NCI-H2196 (cell line): ENCODE results near the gene KCNQ4.
A peak's percentile ranks its signal among the peaks of the same experiment; 100 is the strongest.

Experiments used
- DNase-seq: peaks from one replicate; lab custom pipeline; 2025; ENCODE audit not compliant: unreplicated experiment; lab: John Stamatoyannopoulos, UW

KCNQ4 gene

DNA sequence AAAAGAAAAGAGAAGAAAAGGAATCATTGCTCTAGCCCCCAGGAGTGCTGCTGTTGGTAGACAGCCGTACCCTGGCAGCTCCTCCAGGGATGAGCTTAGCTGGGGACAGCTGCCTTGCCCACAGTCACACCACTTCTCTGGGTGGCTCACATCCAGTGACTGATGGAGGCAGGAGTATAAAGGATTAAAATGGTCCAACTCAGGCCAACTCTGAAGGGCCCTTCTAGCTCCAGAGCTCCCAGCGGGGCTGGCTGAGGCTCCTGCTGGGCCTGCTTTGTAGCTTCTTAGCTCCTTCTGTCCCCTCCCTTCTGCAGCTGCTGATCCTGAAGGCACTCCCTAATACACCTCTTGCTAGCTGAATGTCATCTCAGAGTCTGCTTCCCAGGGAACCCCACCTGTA is 74.2 kb downstream of the KCNQ4 start:
- no peak for DNase-seq

DNA sequence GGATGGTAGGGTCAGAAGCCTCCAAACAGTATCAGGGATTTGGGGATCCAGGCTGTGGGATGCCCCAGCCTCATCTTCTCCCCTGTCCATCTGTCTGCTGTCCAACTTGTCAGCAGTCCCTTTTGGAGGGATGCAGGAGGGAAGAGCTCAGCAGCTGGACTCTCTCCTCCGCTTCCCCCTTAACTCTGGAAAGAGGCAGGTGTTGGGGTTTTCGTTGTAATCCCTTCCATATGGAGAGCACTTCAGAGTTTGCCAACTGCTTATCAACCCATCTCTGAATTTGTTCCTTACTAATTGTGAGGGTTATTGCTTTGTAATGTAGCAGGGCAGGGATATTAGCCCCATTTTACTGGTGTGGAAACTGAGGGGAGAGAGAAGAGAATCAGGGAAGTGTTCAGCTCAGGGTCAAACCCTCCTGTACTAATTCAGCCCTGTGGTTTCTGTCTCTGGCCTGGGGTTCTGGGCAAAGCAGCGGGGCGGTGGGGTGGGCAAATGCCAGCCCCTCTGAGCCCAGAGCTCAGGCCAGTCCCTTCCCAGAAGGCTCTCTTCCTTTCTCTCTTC is 75.3 kb downstream of the KCNQ4 start:
- no peak for DNase-seq

DNA sequence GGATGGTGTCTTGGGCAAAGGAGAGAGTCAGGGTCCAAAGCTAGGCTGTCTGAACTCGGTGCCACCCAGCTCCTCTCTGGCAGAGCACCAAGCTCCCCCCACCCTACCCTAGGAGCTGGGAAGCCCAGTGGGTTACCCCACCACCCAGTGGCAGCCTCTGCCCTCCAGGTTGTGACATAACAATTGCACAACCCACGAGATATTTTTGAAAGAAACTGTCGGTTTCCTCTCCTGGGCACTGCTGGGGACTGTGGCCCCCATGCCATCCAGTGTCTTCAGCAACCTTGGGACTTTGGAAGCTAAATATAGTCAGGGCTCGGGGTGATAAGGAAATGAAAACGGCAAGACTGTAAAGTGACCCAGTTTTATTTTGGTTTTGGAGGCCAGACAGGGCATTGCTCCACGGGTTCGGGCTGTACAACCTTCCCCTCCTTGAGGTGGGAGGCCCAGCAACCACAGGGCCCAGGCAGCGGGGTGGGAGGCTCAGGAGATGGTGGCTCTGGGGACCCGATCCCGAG is 77.2 kb downstream of the KCNQ4 start:
- DNase-seq = no peak

DNA sequence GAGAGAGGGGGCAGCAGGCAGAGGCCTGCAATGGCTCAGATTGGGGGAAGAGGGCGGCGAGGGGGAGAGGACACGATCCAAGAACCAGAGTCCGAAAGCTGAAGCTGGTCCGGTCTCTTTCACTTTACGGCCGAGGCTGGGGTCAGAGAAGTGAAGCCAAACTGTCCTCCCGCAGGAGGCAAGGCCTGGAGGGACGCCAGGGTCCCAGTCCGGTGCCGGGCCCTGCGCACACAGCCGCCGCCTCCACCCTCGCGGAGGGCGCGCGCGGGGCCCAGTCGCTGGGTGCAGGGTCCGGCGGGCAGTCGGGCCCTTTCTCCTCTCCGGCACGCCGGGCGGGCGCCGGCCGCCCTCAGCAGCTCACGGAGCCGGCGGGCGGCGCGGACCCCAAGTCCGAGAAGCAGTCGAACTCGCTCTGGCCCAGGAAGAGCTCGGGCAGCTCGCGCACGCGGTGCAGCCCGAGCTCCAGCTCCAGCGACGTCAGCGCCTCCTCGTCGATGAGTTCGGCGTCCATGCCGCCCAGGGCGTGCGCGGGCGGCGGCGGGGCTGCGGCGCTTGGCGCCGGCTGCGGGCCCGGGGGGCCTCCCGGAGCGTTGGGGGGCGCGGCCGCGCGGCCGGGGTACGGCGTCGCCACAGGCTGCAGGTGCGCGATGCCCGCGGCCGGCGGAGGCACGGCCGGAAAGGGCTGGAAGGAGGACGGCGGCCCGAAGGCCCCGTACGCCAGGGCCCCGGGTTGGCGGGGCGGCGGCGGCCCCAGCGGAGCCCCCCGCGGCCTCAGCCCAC is 77.8 kb downstream of the KCNQ4 start:
- peak; percentile 26 for DNase-seq

DNA sequence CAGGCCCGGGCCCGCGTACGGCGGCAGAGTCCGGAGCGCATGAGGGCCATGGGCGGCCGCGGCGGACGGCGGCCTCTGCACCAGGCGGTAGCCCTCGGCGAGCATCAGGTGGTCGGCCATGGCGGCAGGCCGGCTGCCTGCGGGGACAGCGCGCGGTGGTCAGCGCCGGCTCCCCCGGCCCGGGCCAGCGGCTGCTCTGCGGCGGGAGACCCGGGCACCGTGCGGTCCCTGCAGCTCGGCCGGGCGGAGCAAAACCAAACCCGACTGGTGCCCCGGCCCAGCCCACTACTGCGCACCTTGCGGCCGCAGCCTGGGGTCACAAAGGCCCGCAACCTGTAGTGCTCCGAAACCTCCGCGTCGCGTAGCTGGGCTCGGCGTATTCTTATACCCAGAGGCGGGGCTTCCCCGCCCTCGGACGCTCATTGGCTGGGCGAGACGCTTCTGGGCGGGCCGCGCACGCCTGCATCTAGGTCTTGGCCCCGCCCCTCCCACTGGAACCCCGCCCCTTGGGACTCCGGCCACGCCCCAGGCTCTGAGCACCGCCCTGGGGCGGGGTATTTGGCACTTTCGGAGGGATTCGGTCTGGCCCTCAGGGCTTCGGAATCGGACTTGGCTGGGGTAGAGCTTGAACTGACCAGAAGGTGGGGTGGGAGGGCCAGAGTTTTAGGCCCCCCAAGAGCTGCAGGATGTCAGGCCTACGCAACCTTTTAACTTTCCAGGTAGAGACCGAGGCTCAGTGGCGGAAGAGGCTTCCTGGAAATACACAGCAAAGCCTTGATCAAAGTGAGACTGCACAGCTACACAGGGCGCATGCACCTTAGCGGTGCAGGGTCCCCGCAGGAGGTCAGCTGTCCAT is 78.6 kb downstream of the KCNQ4 start, which contains the start of gene CITED4:
Gene CITED4, minus strand, starts transcription at position 356 of the 856 bp plus-strand sequence. Its CDS starts 236 bp downstream, at position 120.
- DNase-seq = peak; percentile 96

DNA sequence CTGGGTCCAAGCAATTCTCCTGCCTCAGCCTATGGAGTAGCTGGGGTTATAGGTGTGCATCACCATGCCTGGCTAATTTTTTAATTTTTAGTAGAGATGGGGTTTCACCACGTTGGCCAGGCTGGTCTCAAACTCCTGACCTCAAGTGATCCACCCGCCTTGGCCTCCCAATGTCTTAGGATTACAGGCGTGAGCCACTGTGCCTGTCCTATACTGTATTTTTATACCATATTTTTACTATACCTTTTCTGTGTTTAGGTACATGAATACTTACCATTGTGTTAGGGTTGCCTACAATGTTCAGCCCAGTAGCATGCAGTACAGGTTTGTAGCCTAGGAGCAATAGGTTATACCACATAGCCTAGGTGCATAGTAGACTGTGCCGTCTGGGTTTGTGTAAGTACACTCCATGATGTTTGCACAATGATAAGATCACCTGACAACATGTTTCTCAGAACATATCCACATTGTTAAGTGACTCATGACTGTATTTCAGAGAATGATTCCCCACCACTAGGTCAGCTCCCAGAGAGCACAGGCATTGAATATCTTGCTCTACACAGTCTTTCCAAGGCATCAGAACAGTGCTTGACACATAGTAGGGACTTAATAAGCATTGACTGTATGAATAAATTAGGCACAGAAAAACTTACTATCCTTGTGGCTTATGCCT is 84.6 kb downstream of the KCNQ4 start:
- peak; percentile 30 for DNase-seq

DNA sequence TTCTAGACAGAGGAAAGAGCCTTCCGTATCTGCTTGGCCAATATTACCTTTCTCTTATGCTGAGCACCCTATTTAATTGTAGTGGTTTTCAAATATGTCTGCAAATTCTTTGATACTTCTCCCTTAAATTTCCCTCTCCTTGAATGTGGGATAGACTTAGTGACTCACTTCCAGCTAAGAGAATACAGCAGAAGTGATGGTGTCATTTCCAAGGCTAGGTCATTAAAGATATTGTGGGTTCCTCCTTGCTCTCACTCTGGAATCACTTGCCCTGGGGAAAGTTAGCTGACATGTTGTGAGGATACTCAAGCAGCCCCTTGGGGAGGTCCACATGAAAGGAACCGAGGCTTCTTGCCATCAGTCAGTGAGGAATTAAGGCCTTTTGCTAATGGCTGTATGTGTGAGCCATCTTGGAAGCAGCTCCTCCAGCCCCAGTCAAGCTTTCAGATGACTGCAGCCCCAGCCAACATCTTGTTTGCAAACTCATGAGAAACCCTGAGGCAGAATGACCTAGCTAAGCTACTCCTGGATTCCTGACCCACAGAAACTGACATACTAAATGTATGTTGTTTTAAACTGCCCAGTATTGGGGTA is 86.6 kb downstream of the KCNQ4 start:
- DNase-seq = no peak

DNA sequence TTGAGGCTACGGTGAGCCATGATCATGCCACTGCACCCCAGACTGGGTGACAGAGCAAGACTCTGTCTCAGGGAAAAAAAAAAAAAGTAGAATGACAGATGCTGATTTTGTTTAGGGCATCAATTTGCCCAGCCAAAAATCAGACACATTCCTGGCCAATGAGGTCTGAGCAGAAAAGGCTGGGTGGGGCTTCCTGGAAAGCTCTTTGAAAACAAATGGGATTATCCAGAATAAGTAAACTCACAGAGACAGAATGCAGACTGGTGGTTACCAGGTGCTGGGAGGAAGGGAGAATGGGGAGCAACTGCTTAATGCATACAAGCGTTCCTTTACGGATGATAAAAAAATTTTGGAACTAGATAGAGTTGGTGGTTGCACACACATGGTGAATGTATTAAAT is 88.7 kb downstream of the KCNQ4 start:
- no peak for DNase-seq

DNA sequence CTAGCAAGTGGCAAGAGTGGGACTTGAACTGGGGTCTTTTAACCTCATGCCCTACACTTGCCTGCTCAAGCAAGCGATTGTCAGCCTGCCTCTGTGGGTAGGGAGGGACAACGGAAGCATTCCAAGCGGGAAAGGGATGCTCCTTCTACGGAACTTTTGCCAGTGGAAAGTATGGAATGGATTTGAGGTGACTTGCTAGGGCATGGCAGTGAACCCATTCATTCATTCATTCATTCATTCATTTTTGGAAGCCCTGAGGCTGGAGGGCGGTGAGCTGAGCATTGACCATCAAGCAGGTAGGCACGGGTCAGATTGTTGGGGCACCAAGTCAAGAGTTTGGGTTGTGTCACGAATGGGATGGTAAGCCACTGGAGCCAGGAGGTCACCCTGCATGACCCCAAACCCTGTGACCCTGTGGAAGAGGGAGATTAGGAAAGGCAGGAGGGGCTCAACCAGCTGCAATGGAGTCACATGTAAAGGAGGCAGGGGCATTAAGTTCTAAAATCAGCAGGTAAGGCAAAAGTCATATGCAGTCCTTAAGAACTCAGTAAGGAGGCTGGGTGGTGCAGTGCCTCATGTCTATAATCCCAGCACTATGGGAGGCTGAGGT is 90.4 kb downstream of the KCNQ4 start:
- no peak for DNase-seq

DNA sequence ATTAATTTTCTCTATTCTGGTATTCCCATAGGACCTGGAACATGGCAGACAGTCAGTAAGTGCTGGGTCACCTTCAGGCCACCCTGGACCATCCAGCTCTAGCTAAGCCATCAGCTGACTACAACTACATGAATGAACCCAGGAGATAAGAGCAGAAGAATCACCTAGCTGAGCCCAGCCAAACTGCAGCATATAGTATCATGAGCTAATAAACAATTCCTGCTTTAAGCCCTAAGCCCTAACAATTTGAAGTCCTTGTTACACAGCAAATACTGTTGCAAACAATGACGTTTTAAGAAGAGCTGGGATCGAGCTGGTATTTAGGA is 92.8 kb downstream of the KCNQ4 start:
- DNase-seq = no peak

DNA sequence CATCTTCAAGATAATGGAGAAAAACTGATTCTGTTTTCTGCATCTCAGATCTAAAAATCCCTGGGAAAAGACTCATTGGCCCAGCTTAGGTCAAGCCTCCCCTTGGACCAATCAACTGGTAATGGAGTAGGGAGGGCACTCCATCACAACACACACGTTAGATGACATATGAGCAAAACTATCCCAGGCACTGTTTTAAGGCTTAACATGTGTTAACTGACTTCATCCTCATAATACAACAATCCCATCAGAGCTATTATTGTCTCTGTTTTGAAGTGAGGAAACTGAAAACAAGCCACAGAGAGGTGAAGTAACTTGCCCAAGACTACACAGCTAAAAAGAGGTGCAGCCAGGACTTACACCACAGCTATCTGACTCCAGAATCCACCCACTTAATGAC is 93.3 kb downstream of the KCNQ4 start:
- no peak for DNase-seq

DNA sequence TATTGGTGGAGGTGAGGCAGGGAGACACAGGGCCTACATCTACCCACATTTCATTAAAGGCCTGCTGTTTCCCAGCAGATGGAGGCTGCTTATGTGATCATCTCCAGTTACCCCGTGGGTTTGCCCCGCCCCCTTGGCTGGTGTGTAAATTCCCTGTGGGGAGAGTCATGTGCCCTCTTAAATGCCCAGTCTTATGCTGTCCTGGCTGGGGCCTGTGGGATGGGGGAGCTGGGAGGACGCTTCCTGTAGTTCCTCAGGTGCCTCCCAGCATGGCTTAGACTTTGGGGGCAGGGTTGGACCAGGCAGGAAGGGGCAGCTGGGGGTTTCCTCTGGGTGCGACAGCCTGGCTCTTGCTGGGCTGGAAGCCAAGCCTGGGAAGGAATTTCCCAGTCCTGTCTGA is 94.1 kb downstream of the KCNQ4 start:
- DNase-seq = peak; percentile 55

DNA sequence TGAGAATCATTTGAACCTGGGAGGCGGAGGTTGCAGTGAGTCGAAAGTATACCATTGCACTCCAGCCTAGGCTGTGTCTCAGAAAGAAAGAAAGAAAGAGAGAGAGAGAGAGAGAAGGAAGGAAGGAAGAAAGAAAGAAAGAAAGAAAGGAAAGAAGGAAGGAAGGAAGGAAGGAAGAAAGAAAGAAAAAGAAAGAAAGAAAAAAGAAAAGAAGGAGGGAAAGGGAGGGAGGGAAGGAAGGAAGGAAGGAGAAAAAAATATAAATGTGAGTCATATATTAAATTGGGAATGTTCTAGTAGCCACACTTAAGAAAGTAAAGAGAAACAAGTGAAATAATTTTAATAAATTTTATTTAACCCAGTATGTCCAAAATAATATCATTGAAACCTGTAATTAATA is 95.3 kb downstream of the KCNQ4 start:
- no peak for DNase-seq

DNA sequence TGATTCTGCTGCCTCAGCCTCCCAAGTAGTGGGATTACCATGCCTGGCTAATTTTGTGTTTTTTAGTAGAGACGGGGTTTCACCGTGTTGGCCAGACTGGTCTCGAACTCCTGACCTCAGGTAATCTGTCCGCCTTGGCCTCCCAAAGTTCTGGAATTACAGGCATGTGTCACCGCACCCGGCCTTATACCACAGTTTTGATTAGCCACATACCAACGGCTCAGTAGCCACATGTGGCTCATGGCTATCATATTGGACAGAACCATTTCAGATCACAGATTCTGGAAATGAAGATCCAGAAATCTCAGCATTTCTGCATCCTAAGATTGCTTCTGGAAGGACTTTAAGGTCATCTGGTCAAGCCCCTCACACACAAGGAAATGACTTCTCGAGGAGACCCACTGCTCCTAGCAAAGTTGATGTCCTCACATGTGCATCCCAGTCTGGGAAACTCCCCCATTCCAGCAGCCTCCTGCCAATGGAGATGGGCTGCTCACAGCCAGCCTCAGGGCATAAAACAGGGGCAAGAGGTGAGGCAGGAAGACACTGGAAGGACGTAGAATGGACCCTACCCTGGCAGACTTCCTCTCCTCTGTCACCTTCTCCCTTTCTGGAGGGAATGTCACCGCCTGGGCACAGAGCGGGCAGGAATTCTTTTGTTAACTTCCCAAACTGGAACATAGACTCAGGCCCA is 96.0 kb downstream of the KCNQ4 start:
- DNase-seq = no peak

DNA sequence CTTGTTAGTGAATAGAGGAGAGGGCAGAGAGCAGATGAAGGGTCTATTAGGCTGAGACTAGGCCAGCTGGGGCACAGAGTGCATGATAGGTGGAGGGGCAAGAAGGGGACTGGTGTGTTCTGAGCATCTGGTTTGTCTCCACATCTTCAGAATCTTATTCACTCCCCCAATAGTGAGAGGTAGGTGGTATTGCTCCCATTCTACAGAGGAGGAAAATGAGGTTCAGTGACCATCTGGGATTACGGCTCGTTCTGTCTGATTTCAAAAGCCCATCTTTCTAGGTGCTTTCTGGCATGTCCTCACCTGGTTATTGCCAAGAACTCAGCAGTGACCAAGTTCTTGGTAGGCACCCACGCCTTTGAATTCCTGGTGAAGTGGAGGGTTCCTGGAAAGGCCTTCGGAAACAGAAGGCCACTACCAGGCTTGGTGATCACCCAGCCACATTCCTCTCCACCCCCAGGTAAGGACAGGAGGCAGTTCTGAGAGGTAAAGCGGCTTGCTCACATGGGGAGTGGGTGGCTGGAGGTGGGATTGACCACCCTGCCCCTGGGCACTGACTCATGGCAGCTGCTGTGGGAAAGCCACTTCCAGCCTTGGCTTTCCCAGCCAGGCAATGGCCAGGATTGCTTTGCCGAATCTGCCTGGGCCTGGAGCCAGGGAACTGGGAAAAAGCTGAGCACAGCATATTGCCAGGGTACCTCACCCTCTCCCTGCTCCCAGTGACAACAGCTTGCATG is 97.4 kb downstream of the KCNQ4 start:
- no peak for DNase-seq

DNA sequence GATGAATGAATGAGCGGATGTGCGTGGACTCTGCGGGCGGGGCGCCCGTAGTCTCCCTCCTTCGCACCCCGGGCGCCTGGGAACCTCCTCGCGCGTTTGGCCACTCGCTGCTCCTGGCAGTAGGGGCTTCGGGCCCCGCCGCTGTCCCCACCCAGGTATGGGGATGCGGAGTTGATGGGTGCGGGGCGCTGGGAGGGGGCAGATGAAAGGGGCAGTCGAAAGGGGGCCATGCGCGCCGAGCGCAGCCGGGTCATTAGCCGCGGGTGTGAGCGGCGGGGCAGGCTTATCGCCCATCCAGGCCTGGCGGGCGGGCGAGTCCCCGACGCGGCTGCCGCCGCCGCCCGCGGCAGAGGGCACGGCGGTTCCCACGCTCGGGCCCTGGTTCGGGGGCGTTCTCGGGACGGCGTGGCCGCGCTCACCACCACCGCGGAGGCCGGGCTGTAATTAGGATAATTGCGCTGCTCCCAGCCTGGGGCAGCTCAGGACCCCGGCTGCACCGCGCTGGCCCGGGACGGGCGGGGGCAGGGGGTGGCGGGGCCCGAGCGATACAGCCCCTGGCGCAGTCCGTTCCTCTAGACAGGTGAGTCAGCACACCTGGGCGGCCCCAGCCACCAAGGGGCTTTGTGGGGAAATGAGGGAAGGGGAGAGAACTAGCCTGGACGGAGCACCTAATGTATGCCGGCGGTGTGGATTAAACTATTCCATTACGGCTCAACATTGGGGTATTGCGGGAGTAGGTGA is 100.6 kb downstream of the KCNQ4 start:
- no peak for DNase-seq

DNA sequence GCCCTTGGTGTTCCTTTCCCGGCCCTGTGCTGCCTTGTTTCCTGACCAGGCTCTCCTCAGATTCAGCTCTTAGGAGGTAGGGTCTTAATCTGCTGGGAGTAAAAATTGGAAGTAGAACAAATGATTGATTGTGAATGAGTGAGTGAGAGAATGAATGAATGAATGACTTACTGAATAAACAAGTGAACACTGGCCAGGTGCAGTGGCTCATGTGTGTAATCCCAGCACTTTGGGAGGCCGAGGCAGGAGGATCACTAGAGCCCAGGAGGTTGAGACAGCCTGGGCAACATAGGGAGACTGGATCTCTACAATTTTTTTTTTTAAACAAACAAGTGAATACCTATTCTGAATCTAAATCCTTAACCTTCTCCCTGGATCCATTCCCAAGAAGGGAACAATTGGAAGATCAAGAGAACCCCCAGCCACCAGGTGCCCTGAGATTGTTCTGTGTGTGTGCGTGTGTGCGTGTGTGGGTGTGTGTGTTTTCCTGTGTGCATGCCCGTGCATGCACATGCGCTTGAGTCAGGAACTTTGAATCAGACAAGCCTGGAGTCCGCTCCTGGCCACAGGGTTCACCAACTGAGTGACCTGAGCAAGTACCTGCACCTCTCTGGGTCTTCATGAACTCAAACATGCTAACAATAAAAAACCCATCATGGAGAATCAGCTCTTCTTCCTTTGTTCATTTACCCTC is 102.9 kb downstream of the KCNQ4 start:
- no peak for DNase-seq

DNA sequence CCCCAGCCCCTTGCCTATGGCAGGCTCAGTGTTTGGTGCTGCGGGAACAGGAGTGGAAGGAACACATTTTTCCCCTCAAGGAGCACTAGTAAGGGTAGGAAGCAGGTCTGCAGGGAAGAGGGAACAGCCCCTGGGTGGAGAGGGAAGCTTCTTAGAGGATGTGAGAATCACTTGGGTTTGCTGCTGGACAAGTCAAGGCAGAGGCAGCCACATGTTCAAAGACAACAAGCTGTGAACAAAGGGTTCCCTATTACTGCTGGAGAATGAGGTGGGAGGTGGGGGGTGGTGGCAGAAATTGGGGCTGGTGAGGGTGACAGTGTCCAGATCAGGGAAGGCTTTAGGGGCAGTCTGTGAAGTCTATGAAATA is 103.4 kb downstream of the KCNQ4 start:
- no peak for DNase-seq
